Endodermal cell (in vitro differentiated cells): ENCODE results near the gene TMEM134. TPM values are rescaled to one million over a fixed set of nuclear protein-coding genes. Genes with fewer than 3 reads are reported as not detected.

Experiments used
- DNase-seq: peaks from one replicate; pipeline ENCODE4 v3.0.0-alpha.2; 2017
- H3K27ac ChIP-seq: 2 replicates; pipeline ENCODE4 v1.5.1; 2013; ENCODE audit warnings: mild to moderate bottlenecking, low read depth, low read length, moderate library complexity
- H3K27me3 ChIP-seq: 2 replicates; pipeline ENCODE4 v1.6.1; 2013; ENCODE audit warnings: mild to moderate bottlenecking, low read length, moderate library complexity; ENCODE audit not compliant: insufficient read depth, control insufficient read depth, poor library complexity, severe bottlenecking
- H3K36me3 ChIP-seq: 2 replicates; pipeline ENCODE4 v1.7.0; 2013; ENCODE audit warnings: mild to moderate bottlenecking, low read length, moderate library complexity; ENCODE audit not compliant: control insufficient read depth, insufficient read depth
- H3K4me1 ChIP-seq: one replicate; pipeline ENCODE4 v1.7.0; 2013; ENCODE audit warnings: low read length; ENCODE audit not compliant: control insufficient read depth, insufficient read depth
- H3K4me3 ChIP-seq: 2 replicates; pipeline ENCODE4 v1.5.1; 2013; ENCODE audit warnings: mild to moderate bottlenecking, low read length, moderate library complexity
- H3K9ac ChIP-seq: 2 replicates; pipeline ENCODE4 v1.6.1; 2013; ENCODE audit warnings: mild to moderate bottlenecking, low read length, moderate library complexity; ENCODE audit not compliant: poor library complexity, severe bottlenecking; ENCODE audit errors: extremely low read depth
- H3K9me3 ChIP-seq: 2 replicates; pipeline ENCODE4 v1.6.1; 2013; ENCODE audit warnings: mild to moderate bottlenecking, low read length, moderate library complexity; ENCODE audit not compliant: control insufficient read depth
- H3K27ac Mint-ChIP-seq: 2 replicates; pipeline ENCODE4 v1.8.0; 2020; ENCODE audit warnings: mixed read lengths
- H3K27me3 Mint-ChIP-seq: 2 replicates; pipeline ENCODE4 v1.8.0; 2021; ENCODE audit warnings: mild to moderate bottlenecking, mixed read lengths; ENCODE audit not compliant: insufficient read depth
- H3K36me3 Mint-ChIP-seq: 2 replicates; pipeline ENCODE4 v1.8.0; 2020; ENCODE audit warnings: low read depth, mixed read lengths
- H3K4me1 Mint-ChIP-seq: 2 replicates; pipeline ENCODE4 v1.8.0; 2020; ENCODE audit warnings: mixed read lengths
- H3K4me3 Mint-ChIP-seq: 2 replicates; pipeline ENCODE4 v1.8.0; 2020; ENCODE audit warnings: mild to moderate bottlenecking, moderate library complexity, mixed read lengths
- H3K9me3 Mint-ChIP-seq: 2 replicates; pipeline ENCODE4 v1.8.0; 2020; ENCODE audit warnings: mild to moderate bottlenecking, mixed read lengths
- CTCF ChIP-seq: fragments of 200-600 bp; sonication (generic); conservative IDR thresholded peaks from 2 replicates; pipeline ENCODE4 v1.5.0; 2021; ENCODE audit warnings: antibody characterized with exemption, mild to moderate bottlenecking
- WGBS, 2 experiments: methylation state at CpG; one replicate each; pipeline versions ENCODE4 v1.1.5 to v1.1.7; 2013; ENCODE audit warnings: missing lambda C conversion rate in 2 of 2, mixed read lengths in 1 of 2; ENCODE audit not compliant: insufficient coverage in 1 of 2, insufficient read length in 1 of 2; 5-methylcytosine and 5-hydroxymethylcytosine counted together
- total RNA-seq, 2 donors: library from RNA; stranded (reverse); fragmentation: NEBNext Ultra II Directional in 1 of 2; extraction: Animal tissue kit (Norgen Biotek cat#: 25700) in 1 of 2; gene quantifications; 2 replicates in 1 of 2; 3 replicates in 1 of 2; pipeline ENCODE4 v1.2.1, GENCODE V29; 2021

TMEM134 gene
- total RNA-seq, 2 donors from 2014 or later: 67.4 to 87.8 TPM

GRCh38 chr11:67484847-67485311 is 15.8 kb upstream of the TMEM134 start:
- no peak overlapping the region for H3K27ac Mint-ChIP-seq
- no peak for TF ChIP-seq CTCF
- no peak overlapping the region for H3K4me3 ChIP-seq
- H3K27me3 Mint-ChIP-seq: peaks cover 21% of the 10 kb centered on the region
- no peaks in the 10 kb centered on the region for H3K27me3 ChIP-seq
- no peaks in the 10 kb centered on the region for H3K4me1 ChIP-seq
- no peaks in the 10 kb centered on the region for H3K36me3 ChIP-seq
- WGBS, 2 experiments: 93 to 94% methylated on average over 4 to 11 of the region's 11 CpGs
- H3K4me3 Mint-ChIP-seq: no peak overlapping the region
- H3K9ac ChIP-seq: no peak overlapping the region
- DNase-seq: peak; percentile 37
- peaks cover 14% of the 10 kb centered on the region for H3K36me3 Mint-ChIP-seq
- H3K4me1 Mint-ChIP-seq: peaks cover 3% of the 10 kb centered on the region
- H3K9me3 ChIP-seq: no peaks in the 10 kb centered on the region
- no peak overlapping the region for H3K27ac ChIP-seq
- H3K9me3 Mint-ChIP-seq: peaks cover 3% of the 10 kb centered on the region

DNA sequence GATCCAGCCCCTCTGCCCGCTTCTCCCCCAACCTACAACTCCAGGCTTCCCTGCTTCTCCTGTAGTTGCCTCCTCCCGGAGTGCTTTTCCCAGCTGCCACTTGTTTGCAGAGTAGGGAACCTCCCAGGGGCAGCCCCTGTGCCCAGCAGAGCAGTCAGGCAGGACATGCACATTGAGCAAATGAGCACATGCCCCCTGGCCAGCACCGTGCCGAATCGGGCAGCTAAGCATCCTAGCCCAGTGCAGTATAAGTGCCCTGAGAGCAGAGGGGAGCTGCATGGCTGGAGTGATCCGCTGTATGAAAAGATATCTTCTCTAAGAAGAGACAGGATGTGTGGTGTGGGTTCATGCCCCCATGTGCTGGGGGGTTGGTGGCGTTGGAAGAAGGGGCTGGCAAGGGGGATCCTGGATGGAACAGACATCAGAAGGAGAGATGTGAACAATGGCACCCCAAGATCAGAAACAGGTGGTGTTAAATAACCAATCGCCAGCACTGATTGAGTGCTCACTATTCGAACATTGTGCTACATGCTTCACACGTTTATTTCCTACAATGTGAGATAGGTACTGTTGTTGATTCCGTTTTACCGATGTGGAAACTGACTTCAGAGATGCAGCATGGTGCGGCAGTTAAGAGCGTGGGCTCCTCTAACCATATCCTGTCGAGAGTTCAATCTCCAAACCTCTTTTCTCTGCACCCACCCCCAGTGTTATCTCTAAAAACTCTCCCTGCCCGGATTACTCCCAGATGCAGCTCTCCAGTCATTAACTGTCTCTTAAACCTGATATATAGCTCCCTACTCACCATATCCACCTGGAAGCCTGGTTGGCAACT is 15.0 kb upstream of the TMEM134 start:
- Mint-ChIP-seq H3K36me3 (peaks cover 9% of the 10 kb centered on the region), H3K27ac (no peak overlapping the region), H3K4me3 (peak overlapping the region; percentile 70), H3K9me3 (peaks cover 3% of the 10 kb centered on the region), H3K4me1 (peaks cover 3% of the 10 kb centered on the region), H3K27me3 (peaks cover 24% of the 10 kb centered on the region)
- H3K9me3 ChIP-seq: no peaks in the 10 kb centered on the region
- H3K4me3 ChIP-seq: peak overlapping the region; percentile 85
- H3K27ac ChIP-seq: no peak overlapping the region
- no peaks in the 10 kb centered on the region for H3K27me3 ChIP-seq
- WGBS, 2 experiments: 95% methylated on average over 13 to 16 of the region's 16 CpGs
- no peak for TF ChIP-seq CTCF
- H3K4me1 ChIP-seq: no peaks in the 10 kb centered on the region
- H3K9ac ChIP-seq: no peak overlapping the region
- no peaks in the 10 kb centered on the region for H3K36me3 ChIP-seq
- DNase-seq: peak; percentile 48

GRCh38 chr11:67482827-67483798 is 14.1 kb upstream of the TMEM134 start, which contains the start of gene AIP:
AIP (plus strand) TSS chr11:67483026; CDS start chr11:67483159, 133 bp downstream.
- H3K4me1 Mint-ChIP-seq: peaks cover 3% of the 10 kb centered on the region
- peaks cover 3% of the 10 kb centered on the region for H3K9me3 Mint-ChIP-seq
- peak within 1 kb of the TSS; percentile 70 for H3K4me3 Mint-ChIP-seq
- Histone ChIP-seq H3K9ac (peak within 1 kb of the TSS; percentile 35), H3K27ac (peak within 1 kb of the TSS; percentile 50), H3K4me1 (no peaks in the 10 kb centered on the region), H3K9me3 (no peaks in the 10 kb centered on the region), H3K36me3 (no peaks in the 10 kb centered on the region), H3K27me3 (no peaks in the 10 kb centered on the region), H3K4me3 (peak within 1 kb of the TSS; percentile 85)
- DNase-seq: peak; percentile 99
- WGBS, 2 experiments: 9 to 16% methylated on average over 33 to 60 of the region's 60 CpGs
- peak; percentile 36 for TF ChIP-seq CTCF
- peaks cover 9% of the 10 kb centered on the region for H3K36me3 Mint-ChIP-seq
- H3K27ac Mint-ChIP-seq: peak within 1 kb of the TSS; percentile 94
- peaks cover 24% of the 10 kb centered on the region for H3K27me3 Mint-ChIP-seq
